ENCODE data around the gene MFSD12.

The MFSD12 gene

DNA sequence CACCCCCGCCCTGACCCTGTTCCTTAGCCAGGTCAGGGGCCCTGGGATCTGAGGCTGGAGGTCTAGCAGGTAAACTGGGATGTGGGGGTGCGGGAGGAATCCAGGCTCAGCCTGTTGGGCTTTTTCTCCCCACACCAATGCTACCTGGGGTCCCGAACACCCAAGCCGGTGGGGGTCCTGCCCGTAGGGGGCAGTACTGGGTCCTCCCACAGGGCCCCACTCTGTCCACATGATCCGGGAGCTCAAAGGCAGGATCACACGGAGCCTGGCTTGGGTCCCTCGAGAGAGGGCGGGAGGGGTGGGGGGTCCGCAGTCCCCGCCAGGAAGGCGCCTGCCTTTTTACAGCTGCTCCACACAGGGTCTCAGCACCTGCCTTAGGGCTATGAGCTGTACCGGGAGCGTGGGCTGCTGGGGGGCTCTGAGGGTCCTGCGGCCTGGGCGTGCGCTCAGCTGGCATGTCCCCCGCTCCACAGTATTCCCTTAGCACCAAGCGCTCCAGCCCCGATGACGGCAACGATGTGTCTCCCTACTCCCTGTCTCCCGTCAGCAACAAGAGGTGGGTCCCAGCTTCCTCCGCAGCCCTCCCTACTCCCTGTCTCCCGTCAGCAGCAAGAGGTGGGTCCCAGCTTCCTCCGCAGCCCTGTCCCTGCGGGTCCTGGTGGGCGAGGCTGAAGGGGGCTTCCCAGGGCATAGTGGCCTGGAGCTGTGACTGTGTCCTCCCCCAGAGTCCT, 30.7 kb downstream of the MFSD12 start:
- Histone ChIP-seq H3K9me3 (ENCODE audit: insufficient read depth, low read length) (no peaks in the 10 kb centered on the region), H3K36me3 (ENCODE audit: insufficient read depth, insufficient read length, low read length) (peaks cover 83% of the 10 kb centered on the region), H3K9ac (ENCODE audit: insufficient read length, low read depth) (no peak overlapping the region), H3K4me1 (ENCODE audit: insufficient read depth, insufficient read length) (peaks cover 3% of the 10 kb centered on the region), H3K4me3 (ENCODE audit: insufficient read length, low read depth) (no peak overlapping the region), H3K27me3 (ENCODE audit: insufficient read depth, insufficient read length) (no peaks in the 10 kb centered on the region)
- TF ChIP-seq YY1 (IDR thresholded peaks at IDR 0.05; ENCODE audit: insufficient read depth, insufficient read length) (no peak), SUZ12 (IDR thresholded peaks at IDR 0.05; ENCODE audit: extremely low read depth, insufficient read depth, insufficient read length) (no peak), ZNF274 (IDR thresholded peaks at IDR 0.05; ENCODE audit: low read depth, low read length) (no peak)
- no peak for DNase-seq (ENCODE audit: low read depth, low spot score)

DNA sequence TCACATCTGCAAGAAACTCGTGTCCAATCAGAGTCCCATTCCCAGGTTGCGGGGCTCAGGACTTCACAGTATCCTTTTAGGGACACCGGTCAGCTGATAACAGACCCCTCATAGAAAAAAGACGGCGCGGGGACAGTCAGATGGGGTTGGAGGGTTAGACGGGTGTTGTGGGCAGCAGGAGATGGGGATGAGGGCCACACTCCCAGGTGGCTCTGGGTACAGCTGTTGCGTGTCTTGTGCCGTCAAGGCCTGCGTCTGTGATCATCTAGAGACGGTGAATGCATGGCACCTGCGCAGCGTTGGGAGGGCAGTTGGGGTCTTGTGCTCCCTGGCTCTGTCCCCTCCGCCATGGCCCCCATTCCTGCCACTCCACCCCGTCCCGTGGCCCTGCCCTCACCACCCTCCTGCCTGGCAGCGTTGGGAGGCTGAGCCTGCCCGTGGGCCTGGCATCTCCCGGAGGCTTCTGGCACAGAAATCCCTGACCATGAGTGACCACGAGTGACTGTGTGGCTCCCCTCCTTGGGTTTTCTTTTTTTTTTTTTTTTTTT, 32.4 kb downstream of the MFSD12 start:
- Histone ChIP-seq H3K4me1 (ENCODE audit: insufficient read depth, insufficient read length) (peaks cover 13% of the 10 kb centered on the region), H3K9ac (ENCODE audit: insufficient read length, low read depth) (no peak overlapping the region), H3K36me3 (ENCODE audit: insufficient read depth, insufficient read length, low read length) (peaks cover 78% of the 10 kb centered on the region), H3K4me3 (ENCODE audit: insufficient read length, low read depth) (no peak overlapping the region), H3K9me3 (ENCODE audit: insufficient read depth, low read length) (no peaks in the 10 kb centered on the region), H3K27me3 (ENCODE audit: insufficient read depth, insufficient read length) (no peaks in the 10 kb centered on the region)
- DNase-seq (ENCODE audit: low read depth, low spot score), result no peak
- no peak for TF ChIP-seq YY1 (IDR thresholded peaks at IDR 0.05; ENCODE audit: insufficient read depth, insufficient read length)
- TF ChIP-seq SUZ12 (IDR thresholded peaks at IDR 0.05; ENCODE audit: extremely low read depth, insufficient read depth, insufficient read length), result no peak
- TF ChIP-seq ZNF274 (IDR thresholded peaks at IDR 0.05; ENCODE audit: low read depth, low read length), result no peak

- no peak for DNase-seq (ENCODE audit: low read depth, low spot score)
- H3K9ac ChIP-seq (ENCODE audit: insufficient read length, low read depth), result no peak overlapping the region
- H3K4me1 ChIP-seq (ENCODE audit: insufficient read depth, insufficient read length), result peaks cover 18% of the 10 kb centered on the region
- TF ChIP-seq ZNF274 (IDR thresholded peaks at IDR 0.05; ENCODE audit: low read depth, low read length) (no peak), SUZ12 (IDR thresholded peaks at IDR 0.05; ENCODE audit: extremely low read depth, insufficient read depth, insufficient read length) (no peak), YY1 (IDR thresholded peaks at IDR 0.05; ENCODE audit: insufficient read depth, insufficient read length) (no peak)
- H3K27me3 ChIP-seq (ENCODE audit: insufficient read depth, insufficient read length), result no peaks in the 10 kb centered on the region
- H3K9me3 ChIP-seq (ENCODE audit: insufficient read depth, low read length), result no peaks in the 10 kb centered on the region
- peaks cover 85% of the 10 kb centered on the region for H3K36me3 ChIP-seq (ENCODE audit: insufficient read depth, insufficient read length, low read length)
- H3K4me3 ChIP-seq (ENCODE audit: insufficient read length, low read depth), result no peak overlapping the region
Observed at GRCh38 chr19:3524078-3524842, 33.1 kb downstream of the MFSD12 start.

- TF ChIP-seq YY1 (IDR thresholded peaks at IDR 0.05; ENCODE audit: insufficient read depth, insufficient read length) (no peak), SUZ12 (IDR thresholded peaks at IDR 0.05; ENCODE audit: extremely low read depth, insufficient read depth, insufficient read length) (no peak), ZNF274 (IDR thresholded peaks at IDR 0.05; ENCODE audit: low read depth, low read length) (no peak)
- Histone ChIP-seq H3K4me3 (ENCODE audit: insufficient read length, low read depth) (no peak overlapping the region), H3K27me3 (ENCODE audit: insufficient read depth, insufficient read length) (no peaks in the 10 kb centered on the region), H3K9ac (ENCODE audit: insufficient read length, low read depth) (no peak overlapping the region), H3K9me3 (ENCODE audit: insufficient read depth, low read length) (no peaks in the 10 kb centered on the region), H3K36me3 (ENCODE audit: insufficient read depth, insufficient read length, low read length) (peaks cover 88% of the 10 kb centered on the region), H3K4me1 (ENCODE audit: insufficient read depth, insufficient read length) (peaks cover 26% of the 10 kb centered on the region)
- DNase-seq (ENCODE audit: low read depth, low spot score), result no peak
Observed at GRCh38 chr19:3523361-3524077, 33.9 kb downstream of the MFSD12 start.

GRCh38 chr19:3522421-3523360, 34.7 kb downstream of the MFSD12 start:
- no peak for DNase-seq (ENCODE audit: low read depth, low spot score)
- peaks cover 82% of the 10 kb centered on the region for H3K36me3 ChIP-seq (ENCODE audit: insufficient read depth, insufficient read length, low read length)
- H3K27me3 ChIP-seq (ENCODE audit: insufficient read depth, insufficient read length), result no peaks in the 10 kb centered on the region
- no peak overlapping the region for H3K4me3 ChIP-seq (ENCODE audit: insufficient read length, low read depth)
- peaks cover 27% of the 10 kb centered on the region for H3K4me1 ChIP-seq (ENCODE audit: insufficient read depth, insufficient read length)
- H3K9me3 ChIP-seq (ENCODE audit: insufficient read depth, low read length), result no peaks in the 10 kb centered on the region
- no peak overlapping the region for H3K9ac ChIP-seq (ENCODE audit: insufficient read length, low read depth)
- no peak for TF ChIP-seq SUZ12 (IDR thresholded peaks at IDR 0.05; ENCODE audit: extremely low read depth, insufficient read depth, insufficient read length)
- no peak for TF ChIP-seq YY1 (IDR thresholded peaks at IDR 0.05; ENCODE audit: insufficient read depth, insufficient read length)
- no peak for TF ChIP-seq ZNF274 (IDR thresholded peaks at IDR 0.05; ENCODE audit: low read depth, low read length)

DNA sequence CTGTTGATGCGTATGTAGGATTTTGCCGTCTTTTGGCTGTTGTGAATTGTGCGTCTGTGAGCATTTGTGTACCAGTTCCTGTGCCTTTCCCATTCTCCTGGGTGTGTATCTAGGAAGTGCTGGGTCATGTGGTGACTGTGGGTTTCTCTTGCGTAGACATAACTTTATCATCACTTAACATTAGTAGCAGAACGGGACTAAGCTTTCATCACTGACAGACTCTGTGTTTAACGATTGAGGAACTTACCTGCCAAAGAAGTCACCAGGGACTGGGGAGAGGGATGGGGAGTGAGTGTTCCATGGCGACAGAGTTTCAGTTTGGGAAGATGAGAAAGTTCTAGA, 36.3 kb downstream of the MFSD12 start:
- Histone ChIP-seq H3K27me3 (ENCODE audit: insufficient read depth, insufficient read length) (no peaks in the 10 kb centered on the region), H3K9me3 (ENCODE audit: insufficient read depth, low read length) (no peaks in the 10 kb centered on the region), H3K9ac (ENCODE audit: insufficient read length, low read depth) (peak overlapping the region; percentile 12), H3K36me3 (ENCODE audit: insufficient read depth, insufficient read length, low read length) (peaks cover 77% of the 10 kb centered on the region), H3K4me1 (ENCODE audit: insufficient read depth, insufficient read length) (peaks cover 38% of the 10 kb centered on the region), H3K4me3 (ENCODE audit: insufficient read length, low read depth) (no peak overlapping the region)
- TF ChIP-seq SUZ12 (IDR thresholded peaks at IDR 0.05; ENCODE audit: extremely low read depth, insufficient read depth, insufficient read length), result no peak
- no peak for TF ChIP-seq ZNF274 (IDR thresholded peaks at IDR 0.05; ENCODE audit: low read depth, low read length)
- no peak for TF ChIP-seq YY1 (IDR thresholded peaks at IDR 0.05; ENCODE audit: insufficient read depth, insufficient read length)
- no peak for DNase-seq (ENCODE audit: low read depth, low spot score)

All from NT2/D1 (cell line).